GM12878 (cell line): ENCODE measurements around the gene KIRREL3.

Source experiments
- BCL11A ChIP-seq: IDR thresholded peaks from 2 replicates; pipeline ENCODE4 v1.6.1; 2011; ENCODE audit warnings: low read depth, low read length
- CEBPB ChIP-seq, 2 experiments: fragments of 150-350 bp in 1 of 2; IDR thresholded peaks; 2 replicates each; pipeline ENCODE4 v1.6.1; 2012 to 2014; ENCODE audit warnings: low read depth in 2 of 2, low read length in 2 of 2, borderline replicate concordance in 1 of 2, inconsistent platforms in 1 of 2
- CTCF ChIP-seq, 3 experiments: IDR thresholded peaks in 2 of 3; conservative IDR thresholded peaks in 1 of 3; 2 replicates each; pipeline ENCODE4 v1.5.1; 2011; ENCODE audit warnings: low read depth in 3 of 3, low read length in 3 of 3, mild to moderate bottlenecking in 3 of 3, control low read depth in 2 of 3, moderate library complexity in 2 of 3, inconsistent platforms in 1 of 3, mixed read lengths in 1 of 3; ENCODE audit not compliant: control insufficient read depth in 2 of 3, insufficient read depth in 1 of 3; ENCODE audit errors: extremely low read depth in 1 of 3
- EZH2 ChIP-seq: IDR thresholded peaks from 2 replicates; pipeline ENCODE4 v1.6.1; 2012; ENCODE audit warnings: low read depth, mild to moderate bottlenecking, control low read depth, inconsistent platforms, low read length, borderline replicate concordance; ENCODE audit not compliant: control insufficient read depth
- FOXM1 ChIP-seq: IDR thresholded peaks from 2 replicates; pipeline ENCODE4 v1.6.1; 2012; ENCODE audit warnings: low read depth, mild to moderate bottlenecking, inconsistent platforms, low read length, moderate library complexity
- LARP7 ChIP-seq: fragments of 450-650 bp; IDR thresholded peaks from 2 replicates; pipeline ENCODE4 v1.6.1; 2017; ENCODE audit warnings: mild to moderate bottlenecking
- TAF1 ChIP-seq: IDR thresholded peaks from 2 replicates; pipeline ENCODE4 v1.6.1; 2011; ENCODE audit warnings: mild to moderate bottlenecking, low read depth, low read length, borderline replicate concordance
- TF ChIP-seq, protein P1 (sequence below): IDR thresholded peaks from 2 replicates; pipeline ENCODE4 v1.6.1; 2012; ENCODE audit warnings: mild to moderate bottlenecking, low read depth, low read length

GRCh38 chr11:126808296-126808695 lies 192.3 kb downstream of the KIRREL3 start:
- TF ChIP-seq CTCF (IDR thresholded peaks at IDR 0.05 in 2 of 3, conservative IDR thresholded peaks at IDR 0.05 in 1 of 3; ENCODE audit: control insufficient read depth in 2 of 3, extremely low read depth in 1 of 3, insufficient read depth in 1 of 3, low read depth in 3 of 3, low read length in 3 of 3) (no peak), LARP7 (no peak), BCL11A (no peak), EZH2 (no peak), FOXM1 (no peak), CEBPB (IDR thresholded peaks at IDR 0.05; ENCODE audit: borderline replicate concordance in 1 of 2, low read depth in 2 of 2, low read length in 2 of 2) (no peak), TAF1 (no peak)
- TF ChIP-seq, protein P1, sequence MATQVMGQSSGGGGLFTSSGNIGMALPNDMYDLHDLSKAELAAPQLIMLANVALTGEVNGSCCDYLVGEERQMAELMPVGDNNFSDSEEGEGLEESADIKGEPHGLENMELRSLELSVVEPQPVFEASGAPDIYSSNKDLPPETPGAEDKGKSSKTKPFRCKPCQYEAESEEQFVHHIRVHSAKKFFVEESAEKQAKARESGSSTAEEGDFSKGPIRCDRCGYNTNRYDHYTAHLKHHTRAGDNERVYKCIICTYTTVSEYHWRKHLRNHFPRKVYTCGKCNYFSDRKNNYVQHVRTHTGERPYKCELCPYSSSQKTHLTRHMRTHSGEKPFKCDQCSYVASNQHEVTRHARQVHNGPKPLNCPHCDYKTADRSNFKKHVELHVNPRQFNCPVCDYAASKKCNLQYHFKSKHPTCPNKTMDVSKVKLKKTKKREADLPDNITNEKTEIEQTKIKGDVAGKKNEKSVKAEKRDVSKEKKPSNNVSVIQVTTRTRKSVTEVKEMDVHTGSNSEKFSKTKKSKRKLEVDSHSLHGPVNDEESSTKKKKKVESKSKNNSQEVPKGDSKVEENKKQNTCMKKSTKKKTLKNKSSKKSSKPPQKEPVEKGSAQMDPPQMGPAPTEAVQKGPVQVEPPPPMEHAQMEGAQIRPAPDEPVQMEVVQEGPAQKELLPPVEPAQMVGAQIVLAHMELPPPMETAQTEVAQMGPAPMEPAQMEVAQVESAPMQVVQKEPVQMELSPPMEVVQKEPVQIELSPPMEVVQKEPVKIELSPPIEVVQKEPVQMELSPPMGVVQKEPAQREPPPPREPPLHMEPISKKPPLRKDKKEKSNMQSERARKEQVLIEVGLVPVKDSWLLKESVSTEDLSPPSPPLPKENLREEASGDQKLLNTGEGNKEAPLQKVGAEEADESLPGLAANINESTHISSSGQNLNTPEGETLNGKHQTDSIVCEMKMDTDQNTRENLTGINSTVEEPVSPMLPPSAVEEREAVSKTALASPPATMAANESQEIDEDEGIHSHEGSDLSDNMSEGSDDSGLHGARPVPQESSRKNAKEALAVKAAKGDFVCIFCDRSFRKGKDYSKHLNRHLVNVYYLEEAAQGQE = no peak
